ENCODE measurements around the gene PCLAF.
A peak's percentile ranks its signal among the peaks of the same experiment; 100 is the strongest.
"Not testable (repeated sequence)": the region's sequence is repeated elsewhere in the genome, so short reads cannot be mapped to it uniquely, and the experiment has no call there.

Gene PCLAF

GRCh38 chr15:64381000-64381751 lies at the start of gene PCLAF:
Gene PCLAF, minus strand, starts transcription at chr15:64381441. Its CDS starts 70 bp downstream, at chr15:64381371.
- peak; percentile 79 to 91 (median 84) for DNase-seq

- peak; percentile 8 to 85 (median 56) for DNase-seq
Measured at GRCh38 chr15:64430000-64430735, 48.9 kb upstream of the PCLAF start.

DNA sequence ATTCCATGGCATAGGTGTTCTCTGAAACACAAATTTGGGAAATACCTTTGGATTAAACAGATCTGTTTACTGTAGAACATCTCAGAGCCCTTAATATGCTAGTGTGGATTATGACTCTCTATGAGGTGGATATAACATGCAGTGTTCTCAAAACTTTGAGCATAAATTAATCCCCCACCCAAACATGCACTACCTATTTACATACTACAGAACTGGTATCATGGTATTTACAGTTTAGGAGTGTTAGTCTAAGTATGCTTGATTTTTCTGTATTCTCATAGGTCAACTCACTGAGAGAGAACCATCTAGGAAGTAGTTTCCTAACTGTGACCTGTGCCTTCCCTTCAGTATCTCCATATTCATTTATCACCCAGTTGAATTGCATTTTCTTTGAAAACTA lies 48.2 kb upstream of the PCLAF start:
- no peak for DNase-seq

DNA sequence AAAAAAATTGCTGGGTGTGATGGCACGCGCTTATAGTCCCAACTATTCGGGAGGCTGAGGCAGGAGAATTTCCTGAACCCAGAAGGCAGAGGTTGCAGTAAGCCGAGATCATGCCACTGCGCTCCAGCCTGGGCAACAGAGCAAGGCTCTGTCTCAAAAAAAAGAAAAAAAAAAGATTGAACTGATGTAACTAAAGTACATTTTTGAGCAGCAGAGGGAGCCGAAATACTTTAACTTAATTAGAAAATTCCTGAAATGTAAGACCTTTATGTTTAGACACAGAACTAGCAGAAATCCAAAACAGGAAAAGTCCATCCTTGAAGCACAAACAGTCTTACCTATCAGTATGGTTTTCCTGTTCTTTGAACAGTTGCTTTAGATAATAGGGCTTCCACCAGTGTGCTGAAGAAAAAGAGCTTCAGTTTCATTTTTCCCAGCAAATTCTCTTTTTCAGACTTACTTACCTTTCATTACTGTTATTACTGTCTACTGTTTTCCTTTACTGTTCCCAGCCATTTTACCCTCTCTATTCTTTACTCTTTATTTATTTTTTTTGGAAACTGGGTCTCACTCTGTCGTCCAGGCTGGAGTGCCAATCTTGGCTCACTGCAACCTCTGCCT lies 45.7 kb upstream of the PCLAF start:
- DNase-seq: peak in 2 of 6 experiments; percentile 34 to 49

DNA sequence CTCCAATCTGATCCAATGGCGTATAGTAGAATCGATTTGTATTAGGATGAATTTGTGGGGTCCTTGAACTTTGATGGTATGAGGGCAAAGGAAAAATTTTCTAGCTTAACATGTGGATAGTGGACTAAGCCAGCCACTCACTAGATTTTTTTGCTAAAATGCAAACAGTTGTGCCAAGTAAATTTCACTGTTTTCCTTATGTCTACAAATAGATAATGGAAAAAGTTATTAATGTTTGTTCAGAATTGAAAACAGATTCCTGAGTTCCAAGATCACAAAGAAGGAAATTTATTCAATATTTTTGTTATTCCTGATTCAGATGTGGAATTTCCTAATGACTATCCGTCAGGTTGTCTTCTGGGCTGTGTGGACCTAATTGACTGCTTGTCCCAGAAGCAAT lies 44.0 kb upstream of the PCLAF start:
- DNase-seq: no peak

GRCh38 chr15:64423970-64424369 lies 42.7 kb upstream of the PCLAF start:
- no peak for DNase-seq

- no peak for DNase-seq
Measured at GRCh38 chr15:64422697-64423096, 41.5 kb upstream of the PCLAF start.

- no peak for DNase-seq
Measured at GRCh38 chr15:64412216-64412615, 31.0 kb upstream of the PCLAF start.

GRCh38 chr15:64400583-64400982 lies 19.3 kb upstream of the PCLAF start:
- DNase-seq: no peak

DNA sequence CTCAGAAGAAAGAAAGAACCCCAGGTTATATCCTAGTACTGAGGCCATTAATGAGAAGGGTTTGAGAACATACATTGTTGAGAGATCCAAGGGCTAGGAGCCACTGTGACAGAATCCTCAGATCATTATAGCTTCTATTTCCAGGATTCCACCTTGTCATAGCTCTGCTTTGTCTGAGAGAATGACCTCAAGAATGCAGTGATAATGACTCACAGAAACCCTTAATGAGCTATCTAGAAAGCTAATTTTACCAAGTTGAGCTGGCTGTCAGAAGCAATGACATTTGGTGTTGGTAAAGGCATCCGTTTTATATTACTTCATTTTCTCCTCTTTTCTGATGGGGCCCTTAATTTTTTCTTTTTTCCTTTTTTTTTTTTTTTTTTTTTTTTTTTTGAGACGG lies 17.3 kb upstream of the PCLAF start:
- DNase-seq: no peak

DNA sequence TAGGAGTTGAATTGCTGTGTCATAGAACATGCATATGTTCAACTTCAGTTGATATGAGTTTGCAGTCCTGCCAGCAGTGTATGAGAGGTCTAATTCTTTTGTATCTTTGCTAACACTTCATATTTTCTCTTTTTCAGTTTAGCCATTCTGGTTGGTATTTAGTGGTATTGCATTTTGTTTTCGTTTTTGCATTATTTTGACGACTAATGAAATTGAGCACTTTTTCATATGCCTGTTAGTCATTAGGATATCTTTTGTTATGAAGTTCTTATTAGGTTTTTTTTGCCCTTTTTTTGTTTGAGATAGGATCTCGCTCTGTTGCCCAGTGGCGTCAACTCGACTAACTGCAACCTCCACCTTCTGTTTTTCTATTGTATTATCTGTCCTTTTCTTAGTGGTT lies 15.5 kb upstream of the PCLAF start:
- no peak for DNase-seq

GRCh38 chr15:64392471-64392870 lies 11.2 kb upstream of the PCLAF start:
- not testable (repeated sequence) for DNase-seq

GRCh38 chr15:64389036-64389435 lies 7.8 kb upstream of the PCLAF start:
- DNase-seq: no peak

- peak; percentile 92 to 96 (median 96) for DNase-seq
Measured at GRCh38 chr15:64387562-64388168, 6.4 kb upstream of the PCLAF start, which contains the start of gene TRIP4. Gene TRIP4, plus strand, starts transcription at chr15:64387836. Its CDS starts 28 bp downstream, at chr15:64387864.

- no peak for DNase-seq
Measured at GRCh38 chr15:64386291-64386690, 5.0 kb upstream of the PCLAF start.

DNA sequence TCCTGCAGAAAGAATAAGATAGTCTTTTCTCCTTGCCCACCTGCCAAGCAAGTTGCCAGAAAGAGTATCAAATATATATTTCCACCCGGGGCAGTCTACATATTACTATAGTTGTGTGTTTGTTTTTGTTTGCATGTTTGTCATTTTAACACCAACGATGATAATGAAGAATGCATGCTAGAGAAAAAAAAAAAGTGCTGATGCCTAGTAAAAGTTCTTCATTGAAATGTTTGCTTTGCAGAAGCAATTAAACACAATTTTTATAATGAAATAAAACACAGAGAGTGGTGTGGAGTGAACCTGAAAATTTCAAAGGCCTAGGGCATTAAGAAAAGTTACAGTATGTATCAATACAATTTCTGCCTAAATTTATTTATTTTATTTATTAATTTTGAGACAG lies 2.5 kb upstream of the PCLAF start:
- DNase-seq: no peak

GRCh38 chr15:64380130-64380870 lies 941 bp downstream of the PCLAF start:
- DNase-seq: not testable (repeated sequence)

GRCh38 chr15:64379216-64379960 lies 1.9 kb downstream of the PCLAF start:
- no peak for DNase-seq

- DNase-seq: no peak
Measured at GRCh38 chr15:64373360-64373759, 7.9 kb downstream of the PCLAF start.

DNA sequence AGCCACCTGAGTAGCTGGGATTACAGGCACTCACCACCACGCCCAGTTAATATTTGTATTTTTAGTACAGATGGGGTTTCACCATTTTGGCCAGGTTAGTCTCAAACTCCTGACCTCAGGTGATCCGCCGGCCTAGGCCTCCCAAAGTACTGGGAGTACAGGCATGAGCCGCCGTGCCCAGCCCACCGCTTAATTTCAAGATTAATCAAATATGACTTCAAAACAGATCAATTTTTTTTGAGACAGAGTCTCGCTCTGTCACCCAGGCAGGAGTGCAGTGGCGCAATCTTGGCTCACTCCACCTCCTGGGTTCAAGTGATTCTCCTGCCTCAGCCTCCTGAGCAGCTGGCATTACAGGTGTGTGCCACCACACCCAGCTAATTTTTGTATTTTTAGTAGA lies 9.9 kb downstream of the PCLAF start:
- not testable (repeated sequence) for DNase-seq

GRCh38 chr15:64369078-64369607 lies 12.1 kb downstream of the PCLAF start:
- DNase-seq: no peak

DNA sequence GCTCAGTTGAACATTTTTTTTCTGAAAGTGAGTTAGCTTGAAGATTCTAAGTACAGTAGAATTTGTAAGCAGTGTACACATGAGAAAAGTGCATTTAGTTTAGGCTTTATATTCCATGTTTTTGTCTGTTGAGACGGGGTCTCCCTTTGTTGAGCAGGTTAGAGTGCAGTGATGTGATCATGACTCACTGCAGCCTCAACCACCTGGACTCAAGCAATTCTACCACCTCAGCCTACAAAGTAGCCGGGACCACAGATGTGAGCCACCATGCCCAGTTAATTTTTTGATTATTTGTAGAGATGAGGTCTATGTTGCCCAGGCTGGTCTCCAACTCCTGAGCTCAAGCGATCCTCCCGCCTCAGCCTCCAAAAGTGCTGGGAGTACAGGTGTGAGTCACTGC lies 20.0 kb downstream of the PCLAF start:
- no peak for DNase-seq
